HepG2 (cell line): ENCODE measurements around the gene ARVCF. TPM values are rescaled to one million over a fixed set of nuclear protein-coding genes. Genes with fewer than 3 reads are reported as not detected.

ENCODE experiments used
- ATAC-seq: fragments of 200-7000 bp; cut with Tn5 transposase; 3 replicates; pipeline ENCODE4 v1.9.1; 2020; ENCODE audit warnings: mild to moderate bottlenecking, moderate library complexity
- BruUV-seq: library from RNA; stranded (reverse); fragments of 400-500 nt; replicated peaks from 2 replicates; lab custom pipeline; 2021; lab: Mats Ljungman, UMichigan
- CTCF ChIA-PET: fragments of 300-600 bp; formaldehyde crosslinking; extraction: SDS; loops from one replicate; lab custom pipeline; 2021; ENCODE audit warnings: low total read pairs, inconsistent platforms, low intra/inter-chr PET ratio; lab: Yijun Ruan, JAX
- POLR2A ChIA-PET: fragments of 350-600 bp; sonication (Branson Sonifier 250); formaldehyde crosslinking; loops from one replicate; lab custom pipeline; 2020; ENCODE audit warnings: antibody characterized with exemption, inconsistent platforms; lab: Yijun Ruan, JAX
- DNase-seq: peaks from one replicate; pipeline ENCODE4 v3.0.0-alpha.2; 2015; ENCODE audit warnings: low spot score
- FAIRE-seq: peaks from 3 replicates; lab custom pipeline; 2011; peaks lifted over from hg19 to GRCh38; lab: Jason Lieb, UNC
- H2AFZ ChIP-seq: one replicate; pipeline ENCODE4 v1.6.1; 2011; ENCODE audit warnings: low read length, inconsistent platforms
- H3K27ac ChIP-seq: fragments of 300-600 bp; 3 replicates; pipeline ENCODE4 v1.8.0; 2011; ENCODE audit warnings: mixed run types, mild to moderate bottlenecking, mixed read lengths, low read length, inconsistent platforms; ENCODE audit not compliant: insufficient read depth; ENCODE audit errors: extremely low read length
- H3K27me3 ChIP-seq, 2 experiments: fragments of 200-600 bp in 1 of 2; 2 replicates in 1 of 2; 3 replicates in 1 of 2; pipeline versions ENCODE4 v1.6.0 to v1.8.0; 2011; ENCODE audit warnings: low read length in 2 of 2, mild to moderate bottlenecking in 2 of 2, moderate library complexity in 2 of 2, inconsistent platforms in 1 of 2; ENCODE audit not compliant: insufficient read depth in 2 of 2, control insufficient read depth in 1 of 2
- H3K36me3 ChIP-seq, 2 experiments: fragments of 200-600 bp in 1 of 2; replicated peaks in 1 of 2; 2 replicates in 1 of 2; 3 replicates in 1 of 2; pipeline versions ENCODE4 v1.5.1 to v1.8.0; 2011; ENCODE audit warnings: low read length in 2 of 2, inconsistent platforms in 1 of 2; ENCODE audit not compliant: insufficient read depth in 2 of 2, control insufficient read depth in 1 of 2
- H3K4me1 ChIP-seq: 2 replicates; pipeline ENCODE4 v1.5.1; 2012; ENCODE audit warnings: low read length, inconsistent platforms; ENCODE audit not compliant: insufficient read depth
- H3K4me2 ChIP-seq: 2 replicates; pipeline ENCODE4 v1.6.0; 2011; ENCODE audit warnings: low read depth, low read length, inconsistent platforms
- H3K4me3 ChIP-seq, 3 experiments: fragments of 200-600 bp in 1 of 3; sonication (generic), shearing (Covaris generic) in 1 of 3; replicated peaks in 1 of 3; 2 replicates each; pipeline ENCODE4 v1.5.1; 2011 to 2016; ENCODE audit warnings: low read length in 3 of 3, inconsistent platforms in 2 of 3, low read depth in 2 of 3, mild to moderate bottlenecking in 2 of 3, control low read depth in 1 of 3, mixed read lengths in 1 of 3; ENCODE audit not compliant: insufficient read depth in 1 of 3
- H3K79me2 ChIP-seq: one replicate; pipeline ENCODE4 v1.6.1; 2011; ENCODE audit warnings: low read length, inconsistent platforms; ENCODE audit not compliant: insufficient read depth
- H3K9ac ChIP-seq: 2 replicates; pipeline ENCODE4 v1.6.0; 2011; ENCODE audit warnings: mild to moderate bottlenecking, low read depth, low read length, inconsistent platforms; ENCODE audit not compliant: insufficient read depth
- H3K9me3 ChIP-seq: 2 replicates; pipeline ENCODE4 v1.5.1; 2012; ENCODE audit warnings: mild to moderate bottlenecking, low read length
- H4K20me1 ChIP-seq: 2 replicates; pipeline ENCODE4 v1.6.0; 2011; ENCODE audit warnings: inconsistent platforms, mild to moderate bottlenecking, low read length, moderate library complexity; ENCODE audit not compliant: insufficient read depth
- IRF2 ChIP-seq: IDR thresholded peaks from 2 replicates; pipeline ENCODE4 v1.6.1; 2018; ENCODE audit warnings: missing genetic modification reagents, missing compliant biosample characterization
- ZBTB33 ChIP-seq: sonication (generic); formaldehyde crosslinking; IDR thresholded peaks from 2 replicates; pipeline ENCODE4 v1.4.0; 2020; ENCODE audit warnings: missing genetic modification reagents
- ZNF263 ChIP-seq: sonication (generic); formaldehyde crosslinking; IDR thresholded peaks from 2 replicates; pipeline ENCODE4 v1.4.0; 2020; ENCODE audit warnings: missing genetic modification reagents
- WGBS: methylation state at CpG from one replicate; pipeline ENCODE4 v1.1.6; 2017; ENCODE audit warnings: low lambda C conversion rate; 5-methylcytosine and 5-hydroxymethylcytosine counted together
- in situ Hi-C: cut with HindIII; loops from 2 replicates; pipeline ENCODE4 v1.10.0; 2017; ENCODE audit warnings: low pct_unique_long_range_greater_than_20kb; ENCODE audit not compliant: extremely low pct_ligation_motif_present
- intact Hi-C: fragments of 100-400 bp; cut with micrococcal nuclease; formaldehyde crosslinking; loops from one replicate; pipeline ENCODE4 v1.10.0; 2022; ENCODE audit not compliant: unreplicated experiment
- polyA plus RNA-seq, 8 experiments: library from polyadenylated mRNA; depleted of rRNA in 3 of 8; stranded (reverse) in 7 of 8; unstranded in 1 of 8; fragments of >200 nt; fragmentation: Illumina TruSeq in 4 of 8; extraction: Trizol in 4 of 8; gene quantifications; 2 replicates each; pipeline versions ENCODE4 v1.2.1 to v1.2.3, GENCODE V29; 2011 to 2016; ENCODE audit warnings: low read depth in 4 of 8, missing spikeins in 1 of 8, mixed read lengths in 1 of 8; ENCODE audit not compliant: insufficient read depth in 1 of 8
- total RNA-seq, 5 experiments: library from RNA; depleted of rRNA; stranded (reverse); fragments of >200 nt; fragmentation: Illumina TruSeq; extraction: Trizol; gene quantifications; 2 replicates each; pipeline ENCODE4 v1.2.3, GENCODE V29; 2016; ENCODE audit warnings: low read depth in 1 of 5

ARVCF gene
- total and polyA plus RNA-seq, 2 of the 13 experiments (the other 11 are each of a cell fraction or from before 2014, with no cell fraction given): 16.4 to 17.7 TPM

GRCh38 chr22:20001082-20001638 is 15.5 kb downstream of the ARVCF start:
- Histone ChIP-seq H2AFZ (no peak overlapping the region), H3K4me2 (peak overlapping the region; percentile 59; the same call in 1 of the 2 replicates), H3K79me2 (peaks cover 9% of the 10 kb centered on the region), H3K27ac (peak overlapping the region; percentile 64), H4K20me1 (no peaks in the 10 kb centered on the region; the same call in 1 of the 2 replicates), H3K9me3 (peaks cover 14% of the 10 kb centered on the region), H3K27me3 (0 out of 5 replicates have a peak, but pooled peaks cover 0 to 1% of the 10 kb centered on the region in 2 experiments), H3K9ac (no peak overlapping the region), H3K4me1 (peaks cover 43% of the 10 kb centered on the region), H3K4me3 (no peak overlapping the region), H3K36me3 (peaks cover 1 to 7% of the 10 kb centered on the region in 2 experiments; a peak in 1 of 5 replicates)
- no TSS peak for BruUV-seq
- no peak for ATAC-seq
- FAIRE-seq: no peak
- ChIA-PET CTCF (no interaction called here), POLR2A (no interaction called here)
- DNase-seq: no peak
- 97% methylated on average over 4 of the region's 11 CpGs for WGBS
- in situ Hi-C loops (no loop called here), intact Hi-C loops (no loop called here)
- TF ChIP-seq IRF2 (CRISPR knock-in tag): no peak
- TF ChIP-seq ZNF263: peak; percentile 66; the same call in 1 of the 2 replicates
- peak; percentile 87; the same call in 1 of the 2 replicates for TF ChIP-seq ZBTB33
